Effector memory CD4-positive, alpha-beta T cell (primary cell): ENCODE data around the gene COLEC12.

Source experiments
- DNase-seq, 3 donors: peaks; one replicate each; pipeline ENCODE4 v3.0.0-alpha.2; 2020
- H3K27ac ChIP-seq: 2 replicates; pipeline ENCODE4 v1.7.0; 2013; ENCODE audit warnings: mild to moderate bottlenecking, low read length, moderate library complexity; ENCODE audit not compliant: insufficient read depth, poor library complexity, severe bottlenecking
- H3K27me3 ChIP-seq: replicated peaks from 2 replicates; pipeline ENCODE4 v1.7.0; 2013; ENCODE audit warnings: mild to moderate bottlenecking, low read length; ENCODE audit not compliant: insufficient read depth, control insufficient read depth, poor library complexity, severe bottlenecking
- H3K36me3 ChIP-seq: 2 replicates; pipeline ENCODE4 v1.7.0; 2013; ENCODE audit warnings: mild to moderate bottlenecking, low read length, moderate library complexity; ENCODE audit not compliant: control insufficient read depth, insufficient read depth
- H3K4me1 ChIP-seq: 2 replicates; pipeline ENCODE4 v1.7.0; 2013; ENCODE audit warnings: low read length, mild to moderate bottlenecking; ENCODE audit not compliant: control insufficient read depth, insufficient read depth, poor library complexity, severe bottlenecking
- H3K4me3 ChIP-seq: 2 replicates; pipeline ENCODE4 v1.7.0; 2013; ENCODE audit warnings: low read length, low read depth, mild to moderate bottlenecking; ENCODE audit not compliant: insufficient read depth, poor library complexity, severe bottlenecking
- H3K9me3 ChIP-seq: 2 replicates; pipeline ENCODE4 v1.7.0; 2013; ENCODE audit warnings: mild to moderate bottlenecking, low read length, moderate library complexity; ENCODE audit not compliant: control insufficient read depth

The COLEC12 gene

GRCh38 chr18:476251-476664 is 24.2 kb downstream of the COLEC12 start:
- Histone ChIP-seq H3K4me1 (no peaks in the 10 kb centered on the region), H3K27me3 (no peaks in the 10 kb centered on the region), H3K4me3 (no peak overlapping the region), H3K9me3 (no peaks in the 10 kb centered on the region), H3K27ac (no peak overlapping the region), H3K36me3 (no peaks in the 10 kb centered on the region)
- DNase-seq = no peak

GRCh38 chr18:475202-476031 is 25.1 kb downstream of the COLEC12 start:
- no peaks in the 10 kb centered on the region for H3K4me1 ChIP-seq
- H3K27ac ChIP-seq = no peak overlapping the region
- no peak overlapping the region for H3K4me3 ChIP-seq
- H3K27me3 ChIP-seq = no peaks in the 10 kb centered on the region
- H3K9me3 ChIP-seq = no peaks in the 10 kb centered on the region
- H3K36me3 ChIP-seq = no peaks in the 10 kb centered on the region
- no peak for DNase-seq

- no peak overlapping the region for H3K4me3 ChIP-seq
- H3K4me1 ChIP-seq = no peaks in the 10 kb centered on the region
These were observed 26.1 kb downstream of the COLEC12 start for GRCh38 chr18:474416-474815.

GRCh38 chr18:473802-474201 is 26.7 kb downstream of the COLEC12 start:
- DNase-seq = no peak
- no peak overlapping the region for H3K27ac ChIP-seq
- no peaks in the 10 kb centered on the region for H3K36me3 ChIP-seq
- H3K4me1 ChIP-seq = no peaks in the 10 kb centered on the region
- no peaks in the 10 kb centered on the region for H3K27me3 ChIP-seq
- H3K4me3 ChIP-seq = no peak overlapping the region
- no peaks in the 10 kb centered on the region for H3K9me3 ChIP-seq

More at GRCh38 chr18:474416-474815, 26.1 kb downstream of the COLEC12 start:
- Histone ChIP-seq H3K27ac (no peak overlapping the region), H3K27me3 (no peaks in the 10 kb centered on the region), H3K36me3 (no peaks in the 10 kb centered on the region), H3K9me3 (no peaks in the 10 kb centered on the region)
- no peak for DNase-seq

GRCh38 chr18:471716-472115 is 28.8 kb downstream of the COLEC12 start:
- no peaks in the 10 kb centered on the region for H3K9me3 ChIP-seq
- no peaks in the 10 kb centered on the region for H3K27me3 ChIP-seq
- no peaks in the 10 kb centered on the region for H3K4me1 ChIP-seq
- no peak for DNase-seq
- H3K4me3 ChIP-seq = no peak overlapping the region
- no peaks in the 10 kb centered on the region for H3K36me3 ChIP-seq
- H3K27ac ChIP-seq = no peak overlapping the region

GRCh38 chr18:470661-471501 is 29.6 kb downstream of the COLEC12 start:
- no peak overlapping the region for H3K27ac ChIP-seq
- no peak for DNase-seq
- H3K9me3 ChIP-seq = no peaks in the 10 kb centered on the region
- no peaks in the 10 kb centered on the region for H3K36me3 ChIP-seq
- H3K4me3 ChIP-seq = no peak overlapping the region
- H3K27me3 ChIP-seq = no peaks in the 10 kb centered on the region
- H3K4me1 ChIP-seq = no peaks in the 10 kb centered on the region

- Histone ChIP-seq H3K4me3 (no peak overlapping the region), H3K27me3 (peaks cover 3% of the 10 kb centered on the region), H3K27ac (no peak overlapping the region), H3K4me1 (no peaks in the 10 kb centered on the region), H3K36me3 (no peaks in the 10 kb centered on the region), H3K9me3 (no peaks in the 10 kb centered on the region)
- no peak for DNase-seq
These were observed 31.3 kb downstream of the COLEC12 start for GRCh38 chr18:468955-469790.

- Histone ChIP-seq H3K4me3 (no peak overlapping the region), H3K9me3 (no peaks in the 10 kb centered on the region), H3K27me3 (peaks cover 3% of the 10 kb centered on the region), H3K36me3 (no peaks in the 10 kb centered on the region), H3K27ac (no peak overlapping the region), H3K4me1 (no peaks in the 10 kb centered on the region)
- no peak for DNase-seq
These were observed 36.5 kb downstream of the COLEC12 start for GRCh38 chr18:463827-464541.

GRCh38 chr18:463403-463802 is 37.1 kb downstream of the COLEC12 start:
- Histone ChIP-seq H3K4me3 (no peak overlapping the region), H3K9me3 (no peaks in the 10 kb centered on the region), H3K27me3 (peaks cover 3% of the 10 kb centered on the region), H3K36me3 (no peaks in the 10 kb centered on the region), H3K4me1 (no peaks in the 10 kb centered on the region), H3K27ac (no peak overlapping the region)
- DNase-seq = no peak
